B cell (primary cell): Measurements from ENCODE around the gene GATAD2B. TPM values are rescaled to one million over a fixed set of nuclear protein-coding genes. Genes with fewer than 3 reads are reported as not detected.

ENCODE experiments used
- ATAC-seq: fragments of 200-7000 bp; cut with Tn5 transposase; one replicate; pipeline ENCODE4 v1.10.0; 2021; ENCODE audit warnings: low read depth, mild to moderate bottlenecking, moderate number of reproducible peaks, moderate library complexity
- CTCF ChIA-PET: fragments of 350-600 bp; sonication (Branson Sonifier 250); formaldehyde crosslinking; loops from one replicate; lab custom pipeline; 2021; ENCODE audit warnings: antibody characterized with exemption, inconsistent platforms; lab: Charles Lee
- POLR2A ChIA-PET: fragments of 350-600 bp; sonication (Branson Sonifier 250); formaldehyde crosslinking; loops from one replicate; lab custom pipeline; 2021; ENCODE audit warnings: antibody characterized with exemption; lab: Charles Lee
- DNase-seq: peaks from one replicate; pipeline ENCODE4 v3.0.0; 2013
- H2AFZ ChIP-seq: 2 replicates; pipeline ENCODE4 v1.6.1; 2012; ENCODE audit warnings: mild to moderate bottlenecking, low read depth, low read length; ENCODE audit not compliant: insufficient read depth, poor library complexity, severe bottlenecking
- H3K27ac ChIP-seq, 2 donors: 1 replicate in 1 of 2; 2 replicates in 1 of 2; pipeline ENCODE4 v1.5.1; 2012 to 2013; ENCODE audit warnings: low read length in 2 of 2, mild to moderate bottlenecking in 2 of 2, moderate library complexity in 1 of 2
- H3K27me3 ChIP-seq, 4 experiments: fragments of 200-600 bp in 1 of 4; sonication (generic) in 1 of 4; replicated peaks in 1 of 4; 1 replicate in 2 of 4; 2 replicates in 2 of 4; pipeline versions ENCODE4 v1.6.1 to v1.7.0; 2013 to 2016; ENCODE audit warnings: low read length in 3 of 4, mild to moderate bottlenecking in 2 of 4, mixed read lengths in 1 of 4, moderate library complexity in 1 of 4; ENCODE audit not compliant: insufficient read depth in 4 of 4, control insufficient read depth in 3 of 4; ENCODE audit errors: control extremely low read depth in 1 of 4
- H3K36me3 ChIP-seq, 2 experiments: replicated peaks in 1 of 2; 1 replicate in 1 of 2; 2 replicates in 1 of 2; pipeline versions ENCODE4 v1.6.1 to v1.7.1; 2013; ENCODE audit warnings: low read length in 1 of 2; ENCODE audit not compliant: insufficient read depth in 2 of 2, control insufficient read depth in 1 of 2; ENCODE audit errors: control extremely low read depth in 1 of 2, extremely low read depth in 1 of 2
- H3K4me1 ChIP-seq, 2 donors: fragments of 200-600 bp in 1 of 2; sonication (generic) in 1 of 2; 1 replicate in 1 of 2; 2 replicates in 1 of 2; pipeline versions ENCODE4 v1.5.1 to v1.6.1; 2013 to 2017; ENCODE audit warnings: low read length in 2 of 2; ENCODE audit not compliant: control insufficient read depth in 2 of 2, insufficient read depth in 2 of 2
- H3K4me2 ChIP-seq: replicated peaks from 2 replicates; pipeline ENCODE3; 2012; ENCODE audit warnings: mild to moderate bottlenecking, low read depth, low read length; ENCODE audit not compliant: poor library complexity, severe bottlenecking
- H3K4me3 ChIP-seq, 5 experiments: fragments of 200-600 bp in 1 of 5; sonication (generic) in 1 of 5; 1 replicate in 3 of 5; 2 replicates in 2 of 5; pipeline versions ENCODE4 v1.5.1 to v1.7.0; 2011 to 2016; ENCODE audit warnings: low read length in 4 of 5, mild to moderate bottlenecking in 4 of 5, low read depth in 2 of 5, control low read depth in 1 of 5, moderate library complexity in 1 of 5; ENCODE audit not compliant: insufficient read depth in 1 of 5; ENCODE audit errors: control extremely low read depth in 1 of 5, extremely low read depth in 1 of 5
- H3K79me2 ChIP-seq: fragments of 200-600 bp; sonication (generic); one replicate; pipeline ENCODE4 v1.6.0; 2016; ENCODE audit warnings: low read length; ENCODE audit not compliant: control insufficient read depth, insufficient read depth
- H3K9ac ChIP-seq: fragments of 200-600 bp; sonication (generic); 2 replicates; pipeline ENCODE4 v1.6.1; 2017; ENCODE audit warnings: mild to moderate bottlenecking, low read length, moderate library complexity
- H3K9me3 ChIP-seq, 3 donors: one replicate each; pipeline versions ENCODE4 v1.6.1 to v1.7.1; 2013; ENCODE audit warnings: low read length in 2 of 3; ENCODE audit not compliant: control insufficient read depth in 2 of 3, insufficient read depth in 1 of 3; ENCODE audit errors: control extremely low read depth in 1 of 3
- H4K20me1 ChIP-seq: 2 replicates; pipeline ENCODE4 v1.6.0; 2012; ENCODE audit warnings: mild to moderate bottlenecking, low read length; ENCODE audit not compliant: insufficient read depth, control insufficient read depth, poor library complexity, severe bottlenecking
- H3K27ac Mint-ChIP-seq: one replicate; pipeline ENCODE4 v1.8.0; 2021; ENCODE audit warnings: mixed read lengths
- H3K27me3 Mint-ChIP-seq: one replicate; pipeline ENCODE4 v1.8.0; 2021; ENCODE audit warnings: mixed read lengths
- H3K4me1 Mint-ChIP-seq: one replicate; pipeline ENCODE4 v1.8.0; 2021; ENCODE audit warnings: mixed read lengths
- H3K4me3 Mint-ChIP-seq: one replicate; pipeline ENCODE4 v1.8.0; 2021; ENCODE audit warnings: mixed read lengths
- H3K9me3 Mint-ChIP-seq: one replicate; pipeline ENCODE4 v1.8.0; 2022; ENCODE audit warnings: mixed read lengths; ENCODE audit not compliant: insufficient read depth
- EZH2 ChIP-seq: IDR thresholded peaks from 2 replicates; pipeline ENCODE4 v1.6.1; 2012; ENCODE audit warnings: borderline replicate concordance, low read depth, mild to moderate bottlenecking, moderate library complexity, low read length; ENCODE audit not compliant: insufficient read depth, poor library complexity, severe bottlenecking
- WGBS: methylation state at CpG from one replicate; pipeline ENCODE4 v1.1.5; 2013; ENCODE audit warnings: missing lambda C conversion rate; ENCODE audit not compliant: insufficient coverage; 5-methylcytosine and 5-hydroxymethylcytosine counted together
- intact Hi-C: fragments of 100-400 bp; cut with micrococcal nuclease; formaldehyde crosslinking; loops from one replicate; pipeline ENCODE4 v1.10.0; 2022
- polyA plus RNA-seq: library from polyadenylated mRNA; depleted of rRNA; stranded (reverse); fragments of >200 nt; gene quantifications from 2 replicates; pipeline ENCODE4 v1.2.3, GENCODE V29; 2012
- total RNA-seq, 2 donors: library from RNA; stranded (reverse); fragments of 120-200 nt in 1 of 2; gene quantifications; 1 replicate in 1 of 2; 2 replicates in 1 of 2; pipeline versions ENCODE4 v1.2.3 to v1.2.4, GENCODE V29; 2013 to 2022
- TF ChIP-seq, protein P1 (sequence below): fragments of 200-600 bp; IDR thresholded peaks from one replicate; pipeline ENCODE4 v1.8.0; 2022; ENCODE audit warnings: antibody characterized with exemption, mild to moderate bottlenecking

GATAD2B gene
- total and polyA plus RNA-seq, 2 donors (not counting 1 experiment from before 2014, with no cell fraction given), result 16.7 to 105 TPM

DNA sequence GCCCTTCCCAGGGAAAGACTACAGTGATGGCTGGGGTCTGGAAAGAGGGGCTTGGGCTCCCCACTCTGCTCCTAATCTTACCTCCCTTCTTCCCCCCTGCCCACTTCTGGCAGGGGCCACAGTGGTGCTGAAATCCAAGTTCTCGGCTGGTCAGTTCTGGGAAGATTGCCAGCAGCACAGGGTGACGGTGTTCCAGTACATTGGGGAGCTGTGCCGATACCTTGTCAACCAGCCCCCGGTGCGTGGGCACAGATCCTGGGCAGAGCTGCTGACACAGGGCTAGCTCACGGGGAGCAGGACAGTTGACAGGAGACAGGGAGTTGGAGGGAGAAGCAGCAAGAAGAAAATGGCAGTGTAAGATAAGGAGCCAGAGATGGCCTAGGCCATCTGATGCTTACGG lies 145.1 kb downstream of the GATAD2B start:
- H4K20me1 ChIP-seq, result peaks cover 9% of the 10 kb centered on the region
- H3K4me3 ChIP-seq, result no peak overlapping the region
- ATAC-seq (no peak), DNase-seq (peak; percentile 14)
- no peak overlapping the region for H3K4me2 ChIP-seq
- Mint-ChIP-seq H3K9me3 (no peaks in the 10 kb centered on the region), H3K4me3 (peak overlapping the region; percentile 64), H3K4me1 (peaks cover 25% of the 10 kb centered on the region), H3K27me3 (no peaks in the 10 kb centered on the region), H3K27ac (no peak overlapping the region)
- POLR2A ChIA-PET, result no interaction called here
- H3K79me2 ChIP-seq, result peaks cover 6% of the 10 kb centered on the region
- CTCF ChIA-PET, result interaction anchor here (2.5 kb wide), 1 partner anchor 209 kb away, joined by 11 read pairs; the partner anchor contains the start of gene RAB13
- intact Hi-C loops, result no loop called here
- TF ChIP-seq EZH2, result no peak
- TF ChIP-seq, protein P1, sequence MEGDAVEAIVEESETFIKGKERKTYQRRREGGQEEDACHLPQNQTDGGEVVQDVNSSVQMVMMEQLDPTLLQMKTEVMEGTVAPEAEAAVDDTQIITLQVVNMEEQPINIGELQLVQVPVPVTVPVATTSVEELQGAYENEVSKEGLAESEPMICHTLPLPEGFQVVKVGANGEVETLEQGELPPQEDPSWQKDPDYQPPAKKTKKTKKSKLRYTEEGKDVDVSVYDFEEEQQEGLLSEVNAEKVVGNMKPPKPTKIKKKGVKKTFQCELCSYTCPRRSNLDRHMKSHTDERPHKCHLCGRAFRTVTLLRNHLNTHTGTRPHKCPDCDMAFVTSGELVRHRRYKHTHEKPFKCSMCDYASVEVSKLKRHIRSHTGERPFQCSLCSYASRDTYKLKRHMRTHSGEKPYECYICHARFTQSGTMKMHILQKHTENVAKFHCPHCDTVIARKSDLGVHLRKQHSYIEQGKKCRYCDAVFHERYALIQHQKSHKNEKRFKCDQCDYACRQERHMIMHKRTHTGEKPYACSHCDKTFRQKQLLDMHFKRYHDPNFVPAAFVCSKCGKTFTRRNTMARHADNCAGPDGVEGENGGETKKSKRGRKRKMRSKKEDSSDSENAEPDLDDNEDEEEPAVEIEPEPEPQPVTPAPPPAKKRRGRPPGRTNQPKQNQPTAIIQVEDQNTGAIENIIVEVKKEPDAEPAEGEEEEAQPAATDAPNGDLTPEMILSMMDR, result no peak
- H3K9me3 ChIP-seq, result no peaks in the 10 kb centered on the region
- H3K4me1 ChIP-seq, result peaks cover 12 to 26% of the 10 kb centered on the region in 2 donors
- 98% methylated on average over 7 of the region's 7 CpGs for WGBS
- no peak overlapping the region for H3K27ac ChIP-seq
- no peak overlapping the region for H2AFZ ChIP-seq
- H3K36me3 ChIP-seq, result peaks cover 0 to 6% of the 10 kb centered on the region in 2 experiments
- no peaks in the 10 kb centered on the region for H3K27me3 ChIP-seq
- H3K9ac ChIP-seq, result no peak overlapping the region

DNA sequence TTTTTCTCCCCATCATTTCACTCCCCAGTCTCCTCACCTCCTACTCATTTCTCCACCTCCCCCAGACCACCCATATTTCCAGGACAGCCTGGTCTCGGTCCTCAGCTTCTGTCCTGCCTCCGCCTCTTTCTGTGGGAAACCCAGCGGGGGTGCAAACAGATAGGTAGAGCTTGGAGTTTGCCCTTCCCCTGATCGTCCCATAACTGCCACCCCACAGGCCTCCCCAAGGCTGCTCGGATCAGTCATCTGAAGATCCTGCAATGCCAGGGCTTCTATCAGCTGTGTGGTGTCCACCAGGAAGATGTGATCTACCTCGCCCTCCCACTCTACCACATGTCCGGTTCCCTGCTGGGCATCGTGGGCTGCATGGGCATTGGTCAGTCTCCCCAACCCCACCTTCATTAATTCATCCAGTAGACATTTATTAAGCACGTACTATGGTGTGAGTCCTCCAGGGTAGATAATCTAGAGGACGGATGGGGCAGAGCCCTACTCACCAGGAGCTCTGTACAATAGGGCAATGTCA lies 145.9 kb downstream of the GATAD2B start:
- Histone ChIP-seq H3K27me3 (no peaks in the 10 kb centered on the region), H3K4me2 (peak overlapping the region; percentile 98), H3K9ac (no peak overlapping the region), H3K9me3 (no peaks in the 10 kb centered on the region), H2AFZ (no peak overlapping the region), H3K36me3 (peaks cover 0 to 13% of the 10 kb centered on the region in 2 experiments), H3K27ac (no peak overlapping the region), H3K79me2 (peaks cover 6% of the 10 kb centered on the region), H3K4me1 (peaks cover 12 to 26% of the 10 kb centered on the region in 2 donors), H4K20me1 (peaks cover 9% of the 10 kb centered on the region), H3K4me3 (no peak overlapping the region)
- H3K27ac Mint-ChIP-seq, result peak overlapping the region; percentile 64
- DNase-seq (peak; percentile 15), ATAC-seq (no peak)
- CTCF ChIA-PET, result interaction anchor here (2.5 kb wide), 1 partner anchor 210 kb away, joined by 11 read pairs; the partner anchor contains the start of gene RAB13
- no peaks in the 10 kb centered on the region for H3K9me3 Mint-ChIP-seq
- H3K4me3 Mint-ChIP-seq, result peak overlapping the region; percentile 64
- intact Hi-C loops, result no loop called here
- WGBS, result 93% methylated on average over 6 of the region's 10 CpGs
- H3K27me3 Mint-ChIP-seq, result no peaks in the 10 kb centered on the region
- TF ChIP-seq EZH2, result no peak
- TF ChIP-seq, protein P1, result no peak
- peaks cover 25% of the 10 kb centered on the region for H3K4me1 Mint-ChIP-seq
- POLR2A ChIA-PET, result interaction anchor here (0.9 to 2.0 kb wide), 2 partner anchors 28 to 169 kb away, joined by 3 to 4 read pairs; no protein-coding TSS in a partner anchor
